Stimulated activated naive B cell treated with anti-CD40 and anti-IgM and Interleukin-4, amounts not matched to agents 10 μg/mL and 1 μg/mL and 100 μg/mL, for 72 hours (primary cell): ENCODE data around the gene ROBO1.
"Not testable (repeated sequence)": the region's sequence is repeated elsewhere in the genome, so short reads cannot be mapped to it uniquely, and the experiment has no call there.

Source experiments
- ATAC-seq, 2 donors: fragments of 150-1000 bp; cut with Tn5 transposase; replicated peaks; 2 replicates each; pipeline ENCODE4 v1.10.0; 2021; ENCODE audit warnings: moderate library complexity in 1 of 2
- DNase-seq: peaks from one replicate; pipeline ENCODE4 v3.0.0; 2021
- H3K27ac Mint-ChIP-seq: one replicate; pipeline ENCODE4 v1.8.0; 2022; ENCODE audit warnings: mild to moderate bottlenecking, mixed read lengths
- H3K27me3 Mint-ChIP-seq, 2 donors: one replicate each; pipeline ENCODE4 v1.8.0; 2022; ENCODE audit warnings: mixed read lengths in 2 of 2
- H3K36me3 Mint-ChIP-seq, 2 donors: one replicate each; pipeline ENCODE4 v1.8.0; 2022; ENCODE audit warnings: mixed read lengths in 2 of 2, mild to moderate bottlenecking in 1 of 2
- H3K4me1 Mint-ChIP-seq, 2 donors: one replicate each; pipeline ENCODE4 v1.8.0; 2022; ENCODE audit warnings: mixed read lengths in 2 of 2, mild to moderate bottlenecking in 1 of 2
- H3K4me3 Mint-ChIP-seq, 2 donors: one replicate each; pipeline ENCODE4 v1.8.0; 2022; ENCODE audit warnings: mild to moderate bottlenecking in 2 of 2, mixed read lengths in 2 of 2, moderate library complexity in 1 of 2
- H3K9me3 Mint-ChIP-seq, 2 donors: one replicate each; pipeline ENCODE4 v1.8.0; 2022; ENCODE audit warnings: mixed read lengths in 2 of 2, mild to moderate bottlenecking in 1 of 2

Gene ROBO1

DNA sequence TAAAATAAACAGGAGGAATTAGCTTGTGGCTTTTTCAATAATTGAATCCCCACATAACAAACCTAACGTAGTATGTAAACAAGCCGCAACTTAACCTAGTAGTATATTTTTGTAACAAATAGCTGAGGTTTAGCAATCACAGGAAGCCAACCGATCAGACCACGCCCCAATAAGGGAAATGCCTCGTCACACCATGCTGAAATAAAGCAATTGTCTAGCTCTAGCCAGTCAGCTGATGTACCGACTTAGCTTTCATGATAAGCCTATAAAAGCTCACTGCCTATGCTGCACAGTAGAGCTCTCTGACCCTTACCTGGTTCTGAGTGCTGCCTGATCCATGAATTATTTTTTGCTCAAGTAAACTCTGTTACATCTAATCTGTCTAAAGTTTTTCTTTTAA lies 208.9 kb downstream of the ROBO1 start:
- Mint-ChIP-seq H3K27ac (no peak overlapping the region), H3K9me3 (peaks cover 0 to 3% of the 10 kb centered on the region in 2 donors), H3K4me3 (no peak overlapping the region), H3K4me1 (no peaks in the 10 kb centered on the region), H3K36me3 (no peaks in the 10 kb centered on the region), H3K27me3 (no peaks in the 10 kb centered on the region)
- DNase-seq (no peak), ATAC-seq (no peak)

DNA sequence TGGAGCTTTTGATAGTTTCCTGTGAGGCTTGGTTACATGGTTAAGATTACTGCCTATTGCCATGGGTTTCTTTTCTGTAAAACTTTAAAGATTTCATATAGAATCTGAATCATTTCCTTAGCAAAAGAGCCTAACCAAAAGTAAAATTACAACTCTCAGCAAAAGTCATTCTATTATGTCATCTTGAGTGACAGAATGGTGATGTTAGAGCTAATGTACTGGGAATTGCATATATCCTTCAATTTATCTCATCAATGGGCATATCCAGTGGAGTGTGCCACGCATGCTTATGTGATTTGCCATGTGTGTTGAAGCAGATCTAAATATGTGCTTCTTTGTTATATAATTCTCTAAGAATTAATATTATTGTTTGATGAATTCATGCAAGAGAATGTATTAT lies 212.1 kb downstream of the ROBO1 start:
- Mint-ChIP-seq H3K9me3 (peaks cover 0 to 3% of the 10 kb centered on the region in 2 donors), H3K36me3 (no peaks in the 10 kb centered on the region), H3K27ac (no peak overlapping the region), H3K4me3 (no peak overlapping the region), H3K4me1 (no peaks in the 10 kb centered on the region), H3K27me3 (no peaks in the 10 kb centered on the region)
- DNase-seq (no peak), ATAC-seq (no peak)

DNA sequence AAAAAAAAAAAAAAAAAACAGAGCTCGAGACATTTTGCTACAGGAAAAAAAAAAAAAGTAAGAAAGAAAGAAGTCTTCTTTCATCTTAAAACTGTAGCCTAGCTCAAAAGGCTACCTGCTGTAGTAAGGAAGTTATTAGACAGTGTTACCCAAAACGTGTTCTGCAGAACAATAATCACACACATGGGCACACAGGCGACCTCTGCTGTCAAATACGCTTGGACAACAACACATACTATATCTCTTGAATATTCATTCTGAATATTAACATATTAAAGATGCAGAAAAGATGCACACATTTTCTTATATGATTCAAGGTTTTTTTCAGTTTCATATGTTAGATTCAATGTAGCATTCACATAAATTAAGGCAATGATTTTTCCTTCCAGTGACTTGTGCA lies 215.8 kb downstream of the ROBO1 start:
- ATAC-seq (no peak), DNase-seq (no peak)
- H3K27me3 Mint-ChIP-seq: no peaks in the 10 kb centered on the region
- no peaks in the 10 kb centered on the region for H3K4me1 Mint-ChIP-seq
- no peaks in the 10 kb centered on the region for H3K36me3 Mint-ChIP-seq
- no peak overlapping the region for H3K4me3 Mint-ChIP-seq
- no peak overlapping the region for H3K27ac Mint-ChIP-seq
- peaks cover 0 to 3% of the 10 kb centered on the region in 2 donors for H3K9me3 Mint-ChIP-seq

DNA sequence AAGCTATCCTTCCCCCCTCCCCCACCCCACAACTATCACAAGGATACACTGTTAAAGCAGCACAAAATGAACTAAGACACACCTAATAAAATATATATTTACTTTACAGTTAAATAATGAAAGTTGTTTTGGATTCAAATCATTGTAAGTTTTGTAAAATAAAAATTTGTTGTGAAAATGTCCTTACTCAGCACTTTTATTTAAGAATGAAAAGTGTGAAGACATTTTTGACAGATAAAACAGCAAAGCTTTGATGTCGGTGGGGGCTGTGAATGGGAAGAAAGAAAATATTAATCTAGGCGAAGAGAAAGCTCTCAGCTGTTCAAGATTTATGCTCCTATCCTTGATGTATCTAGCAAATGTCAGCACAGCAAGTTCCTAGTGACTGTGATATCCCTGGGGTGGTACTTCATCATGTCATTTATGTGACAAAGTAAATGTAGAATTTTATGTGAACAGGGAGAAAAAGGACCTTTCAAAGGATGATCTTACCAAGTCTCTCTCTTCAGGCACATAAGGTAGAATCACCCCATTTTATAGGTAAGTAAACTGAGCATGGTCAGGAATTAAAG lies 216.4 kb downstream of the ROBO1 start:
- DNase-seq (no peak), ATAC-seq (no peak)
- Mint-ChIP-seq H3K27ac (no peak overlapping the region), H3K4me3 (no peak overlapping the region), H3K36me3 (no peaks in the 10 kb centered on the region), H3K4me1 (no peaks in the 10 kb centered on the region), H3K27me3 (no peaks in the 10 kb centered on the region), H3K9me3 (peaks cover 0 to 3% of the 10 kb centered on the region in 2 donors)

DNA sequence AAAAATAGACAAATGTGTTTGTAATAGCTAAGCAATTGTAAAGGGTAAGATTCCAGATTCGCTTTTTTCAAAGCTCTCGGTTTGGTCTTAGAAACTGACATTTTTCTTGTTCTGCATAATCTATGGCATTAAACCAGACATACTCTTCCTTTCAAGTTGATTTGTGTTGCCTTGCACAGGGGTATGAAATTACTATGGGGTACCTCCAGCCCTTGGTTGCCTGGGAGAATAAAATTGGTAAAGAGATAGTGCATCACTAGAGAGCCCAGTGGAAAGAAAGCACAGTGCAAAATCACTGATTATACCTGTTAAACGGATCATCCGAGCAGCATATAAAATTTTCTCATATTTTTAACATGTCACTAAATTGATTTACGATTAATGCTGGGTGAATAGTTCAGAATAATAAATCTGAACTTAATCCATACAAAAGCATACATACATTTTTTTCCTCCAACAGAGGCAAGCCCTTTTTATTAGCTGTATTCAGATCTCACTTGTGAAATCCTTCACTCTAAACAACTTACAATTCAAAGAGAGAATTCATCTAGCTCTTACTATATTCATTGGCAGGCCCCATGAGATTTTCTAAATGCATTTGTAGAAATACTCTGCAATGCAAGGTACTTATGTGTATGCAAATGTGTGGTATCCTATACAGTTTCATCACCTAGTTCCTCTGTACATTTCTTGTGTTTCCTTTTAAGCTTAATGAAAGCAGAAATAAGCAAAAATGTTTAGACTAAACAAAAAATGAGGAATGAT lies 224.4 kb downstream of the ROBO1 start:
- Mint-ChIP-seq H3K4me3 (no peak overlapping the region), H3K27ac (no peak overlapping the region), H3K27me3 (no peaks in the 10 kb centered on the region), H3K4me1 (no peaks in the 10 kb centered on the region), H3K36me3 (no peaks in the 10 kb centered on the region), H3K9me3 (no peaks in the 10 kb centered on the region)
- no peak for DNase-seq
- ATAC-seq: no peak

DNA sequence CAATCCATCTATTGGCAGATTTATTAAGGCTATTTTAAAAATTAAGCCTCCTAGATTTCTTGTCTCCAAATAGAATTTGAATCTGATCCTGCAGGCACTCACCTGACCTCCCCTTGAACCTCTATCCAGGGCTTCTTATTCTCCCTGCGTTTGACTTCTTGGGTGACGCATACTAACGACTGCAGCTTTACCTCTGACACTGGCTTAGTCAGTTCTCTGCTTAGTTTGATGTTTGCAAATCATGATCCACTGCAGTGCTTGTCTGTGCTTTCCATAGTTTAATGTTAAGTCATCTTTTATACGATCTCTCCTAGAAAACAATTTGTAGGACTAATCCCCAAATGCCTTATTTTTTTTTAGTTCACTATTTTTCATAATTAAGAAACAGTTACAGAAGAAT lies 233.1 kb downstream of the ROBO1 start:
- ATAC-seq (no peak), DNase-seq (no peak)
- Mint-ChIP-seq H3K4me3 (no peak overlapping the region), H3K9me3 (peaks cover 0 to 5% of the 10 kb centered on the region in 2 donors), H3K27me3 (no peaks in the 10 kb centered on the region), H3K4me1 (no peaks in the 10 kb centered on the region), H3K36me3 (no peaks in the 10 kb centered on the region), H3K27ac (no peak overlapping the region)

DNA sequence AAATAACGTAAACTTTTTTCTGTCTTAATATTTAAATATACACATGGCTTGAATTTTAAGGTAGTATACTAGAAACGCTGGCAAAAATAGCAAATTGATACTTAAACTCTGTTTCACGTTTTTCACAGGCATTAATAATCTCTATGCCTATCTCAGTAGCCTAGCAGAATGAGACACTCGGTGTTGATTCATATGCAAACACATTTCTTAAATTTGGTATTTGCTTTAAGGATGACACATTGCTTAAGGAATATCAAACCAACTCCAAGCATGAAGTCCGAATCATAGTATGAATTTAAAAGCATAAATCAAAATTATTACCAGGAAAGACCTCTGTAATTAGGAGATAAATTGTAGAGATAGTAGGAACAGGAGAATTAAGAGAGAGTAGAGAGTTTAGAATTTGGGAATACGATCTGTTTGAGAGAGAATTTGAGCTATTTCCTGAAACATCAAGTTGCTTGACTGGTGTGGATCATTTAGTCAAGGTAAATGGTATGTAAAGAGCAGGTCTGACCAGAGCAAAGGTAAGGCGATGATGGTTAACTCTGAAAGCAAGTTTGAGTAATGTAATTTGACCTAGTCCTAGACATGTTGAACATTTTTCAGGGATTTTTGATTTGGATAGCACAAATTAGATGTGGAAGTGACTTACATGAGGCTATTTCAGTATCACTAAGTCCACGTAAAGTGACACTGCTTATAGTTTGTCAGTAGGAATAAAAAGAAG lies 236.1 kb downstream of the ROBO1 start:
- Mint-ChIP-seq H3K27me3 (no peaks in the 10 kb centered on the region), H3K4me3 (no peak overlapping the region), H3K4me1 (no peaks in the 10 kb centered on the region), H3K27ac (no peak overlapping the region), H3K9me3 (peaks cover 0 to 5% of the 10 kb centered on the region in 2 donors), H3K36me3 (no peaks in the 10 kb centered on the region)
- DNase-seq (no peak), ATAC-seq (no peak)

DNA sequence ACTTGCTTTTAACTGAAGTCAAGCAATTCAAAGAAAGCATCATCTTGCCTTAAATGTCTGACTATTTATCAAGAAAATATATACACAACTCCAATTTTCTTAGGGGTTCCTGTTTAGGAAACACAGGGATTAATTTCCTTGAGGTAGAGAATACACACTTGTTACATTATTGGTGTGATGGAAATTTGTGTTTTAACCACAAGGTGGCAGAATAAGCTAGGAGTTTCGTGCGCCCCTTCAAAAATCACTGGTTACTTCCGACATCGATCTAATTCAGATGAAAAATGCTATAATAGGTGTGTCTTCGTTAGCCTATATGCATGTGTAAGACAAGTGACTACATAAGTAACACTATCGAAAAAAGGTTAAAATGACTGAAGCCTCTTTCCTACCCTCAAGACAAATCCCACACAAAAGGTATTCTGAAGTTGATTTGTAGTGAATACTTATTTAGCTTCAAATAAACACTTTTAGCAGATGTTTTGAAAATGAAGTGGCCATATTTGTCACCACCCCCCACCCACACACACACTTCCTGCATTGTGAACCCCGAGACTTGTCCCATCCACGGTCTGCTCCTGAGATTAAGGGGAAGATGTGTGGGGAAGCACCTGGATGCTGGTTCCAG lies 246.5 kb downstream of the ROBO1 start:
- Mint-ChIP-seq H3K27me3 (no peaks in the 10 kb centered on the region), H3K4me3 (no peak overlapping the region), H3K36me3 (no peaks in the 10 kb centered on the region), H3K9me3 (no peaks in the 10 kb centered on the region), H3K27ac (no peak overlapping the region), H3K4me1 (no peaks in the 10 kb centered on the region)
- DNase-seq: no peak
- peak in 1 of 2 donors; percentile 36 for ATAC-seq

DNA sequence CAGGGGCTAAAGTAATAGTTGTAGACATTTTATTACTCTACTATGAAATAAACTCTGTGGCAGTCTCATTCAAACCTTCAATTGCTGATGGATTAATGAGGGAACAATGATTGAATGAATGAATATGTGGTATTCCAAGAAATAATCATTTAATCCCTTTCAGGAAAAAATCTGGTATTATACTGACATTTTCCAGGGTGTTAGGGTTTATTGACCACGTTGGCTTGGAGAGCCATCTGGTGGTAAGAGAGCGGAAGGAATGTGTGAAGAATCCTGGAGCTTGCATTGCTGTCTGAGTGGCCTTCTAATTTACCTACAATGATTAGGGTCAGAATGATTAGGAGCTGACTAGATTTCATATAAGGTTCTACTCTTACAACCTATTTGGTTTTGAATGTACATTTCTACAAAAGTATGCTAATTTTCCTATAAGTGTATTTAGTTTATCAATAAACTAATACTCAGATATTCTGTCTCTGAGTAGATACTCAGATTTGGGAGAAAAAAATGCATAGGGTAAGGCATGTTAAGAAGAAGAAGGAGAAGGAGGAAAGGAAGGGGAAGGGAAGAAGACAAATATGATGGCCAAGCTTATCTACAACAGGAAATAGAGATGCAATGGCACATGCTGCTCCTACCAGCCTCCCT lies 249.9 kb downstream of the ROBO1 start:
- ATAC-seq (no peak), DNase-seq (no peak)
- Mint-ChIP-seq H3K27me3 (no peaks in the 10 kb centered on the region), H3K4me1 (no peaks in the 10 kb centered on the region), H3K9me3 (no peaks in the 10 kb centered on the region), H3K4me3 (no peak overlapping the region), H3K36me3 (no peaks in the 10 kb centered on the region), H3K27ac (no peak overlapping the region)

DNA sequence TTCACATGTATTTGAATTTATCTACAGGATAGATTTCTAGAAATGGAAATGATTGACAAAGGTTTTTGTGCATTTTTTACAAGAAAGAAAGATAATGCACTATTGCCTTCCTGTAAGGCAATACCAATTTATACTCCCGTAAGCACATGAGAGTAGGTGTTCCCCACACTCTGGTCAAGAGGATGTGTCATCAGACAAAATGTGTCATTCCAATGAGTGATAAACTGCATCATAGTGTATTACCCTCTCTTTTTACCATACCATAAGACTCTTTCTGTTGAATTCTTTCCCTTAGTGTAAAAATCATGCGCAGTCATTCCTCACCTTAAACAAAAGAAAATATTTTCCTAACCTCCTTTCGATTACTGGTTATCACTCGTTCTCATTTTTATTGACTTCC lies 251.0 kb downstream of the ROBO1 start:
- DNase-seq (no peak), ATAC-seq (no peak)
- H3K36me3 Mint-ChIP-seq: no peaks in the 10 kb centered on the region
- no peak overlapping the region for H3K27ac Mint-ChIP-seq
- no peaks in the 10 kb centered on the region for H3K27me3 Mint-ChIP-seq
- H3K9me3 Mint-ChIP-seq: no peaks in the 10 kb centered on the region
- H3K4me1 Mint-ChIP-seq: no peaks in the 10 kb centered on the region
- H3K4me3 Mint-ChIP-seq: no peak overlapping the region

DNA sequence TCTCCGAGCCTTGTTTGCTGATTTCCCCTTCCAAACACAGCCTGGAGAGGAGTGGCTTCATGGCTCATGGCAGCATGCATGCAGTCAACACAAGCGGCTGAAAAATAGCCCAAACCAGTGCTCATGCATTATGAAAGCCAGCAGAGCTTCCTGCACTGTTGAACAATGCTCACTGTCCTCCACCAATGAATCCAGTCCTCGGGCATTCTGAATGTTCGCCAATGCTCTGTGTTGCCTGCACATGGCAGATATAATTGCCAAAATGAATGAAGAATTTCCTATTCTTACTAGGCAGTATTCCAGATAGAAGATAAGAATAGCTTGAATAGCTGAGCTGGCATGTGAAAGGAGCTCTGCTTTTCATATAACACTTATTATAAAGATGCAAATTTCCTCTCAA lies 252.7 kb downstream of the ROBO1 start:
- DNase-seq: no peak
- Mint-ChIP-seq H3K9me3 (no peaks in the 10 kb centered on the region), H3K27ac (no peak overlapping the region), H3K4me3 (no peak overlapping the region), H3K4me1 (no peaks in the 10 kb centered on the region), H3K27me3 (no peaks in the 10 kb centered on the region), H3K36me3 (no peaks in the 10 kb centered on the region)
- no peak for ATAC-seq

DNA sequence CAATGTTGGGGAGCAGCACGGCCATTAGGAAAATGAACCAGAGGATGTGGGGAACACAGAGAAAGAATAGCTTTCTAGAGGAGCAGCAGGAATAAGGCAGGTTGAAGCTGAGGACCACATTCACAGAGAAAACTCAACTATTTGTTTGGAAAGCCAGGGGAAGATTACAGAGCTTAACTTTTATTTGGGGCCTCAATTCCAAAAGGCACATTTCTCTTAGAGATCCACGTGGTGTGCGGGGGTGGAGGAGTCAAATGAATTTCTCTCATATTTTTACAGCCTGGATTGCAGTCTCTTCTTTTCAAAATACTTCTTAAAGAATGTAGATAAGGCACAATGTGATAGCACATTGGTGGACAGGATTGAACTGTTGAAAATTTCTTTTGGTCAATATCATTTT lies 253.7 kb downstream of the ROBO1 start:
- no peak overlapping the region for H3K4me3 Mint-ChIP-seq
- ATAC-seq: no peak
- H3K27ac Mint-ChIP-seq: no peak overlapping the region
- H3K4me1 Mint-ChIP-seq: no peaks in the 10 kb centered on the region
- no peak for DNase-seq
- no peaks in the 10 kb centered on the region for H3K27me3 Mint-ChIP-seq
- H3K36me3 Mint-ChIP-seq: no peaks in the 10 kb centered on the region
- H3K9me3 Mint-ChIP-seq: no peaks in the 10 kb centered on the region

DNA sequence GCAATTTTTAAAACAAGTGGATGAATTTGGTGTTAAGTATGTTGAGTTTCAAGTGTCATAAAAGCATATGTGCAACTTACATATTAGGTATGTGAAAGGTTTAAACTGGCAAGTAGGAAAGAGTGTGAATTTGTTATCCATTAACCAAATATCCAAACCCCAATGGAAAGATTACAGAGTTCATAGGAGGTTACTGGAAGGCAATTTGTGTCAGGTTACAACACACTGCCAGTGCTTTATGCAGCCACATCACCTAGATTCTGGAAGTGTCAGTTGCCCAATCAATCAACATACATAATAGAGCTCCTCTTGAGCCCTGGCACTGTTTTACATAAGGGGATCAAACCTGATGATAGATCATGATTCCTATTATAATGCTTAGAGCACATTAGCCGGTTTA lies 261.0 kb downstream of the ROBO1 start:
- H3K36me3 Mint-ChIP-seq: no peaks in the 10 kb centered on the region
- H3K4me1 Mint-ChIP-seq: no peaks in the 10 kb centered on the region
- H3K27me3 Mint-ChIP-seq: no peaks in the 10 kb centered on the region
- DNase-seq (no peak), ATAC-seq (no peak)
- H3K4me3 Mint-ChIP-seq: no peak overlapping the region
- H3K27ac Mint-ChIP-seq: no peak overlapping the region
- peaks cover 0 to 2% of the 10 kb centered on the region in 2 donors for H3K9me3 Mint-ChIP-seq

DNA sequence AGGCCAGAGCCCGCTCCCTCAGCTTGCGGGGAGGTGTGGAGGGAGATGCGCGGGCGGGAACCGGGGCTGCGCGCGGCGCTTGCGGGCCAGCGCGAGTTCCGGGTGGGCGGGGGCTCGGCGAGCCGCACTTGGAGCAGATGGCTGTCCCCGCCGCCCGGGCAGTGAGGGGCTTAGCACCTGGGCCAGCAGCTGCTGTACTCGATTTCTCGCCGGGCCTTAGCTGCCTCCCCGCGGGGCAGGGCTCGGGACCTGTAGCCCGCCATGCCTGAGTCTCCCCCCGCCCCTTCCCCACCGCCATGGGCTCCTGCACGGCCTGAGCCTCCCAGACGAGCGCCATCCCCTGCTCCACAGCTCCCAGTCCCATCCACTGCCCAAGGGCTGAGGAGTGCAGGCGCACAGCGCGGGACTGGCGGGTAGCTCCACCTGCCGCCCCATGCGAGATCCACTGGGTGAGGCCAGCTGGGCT lies 265.5 kb downstream of the ROBO1 start:
- H3K27me3 Mint-ChIP-seq, H3K9me3 Mint-ChIP-seq, H3K4me1 Mint-ChIP-seq, H3K36me3 Mint-ChIP-seq, DNase-seq, H3K4me3 Mint-ChIP-seq, H3K27ac Mint-ChIP-seq, ATAC-seq: not testable (repeated sequence)
